Activated CD8-positive, alpha-beta memory T cell treated with anti-CD3 and anti-CD28 coated beads, Interleukin-2, amount 50 U/mL, for 1 hour (primary cell): ENCODE measurements around the gene GNG14.
"Not testable (repeated sequence)": the region's sequence is repeated elsewhere in the genome, so short reads cannot be mapped to it uniquely, and the experiment has no call there.

Experiments
- DNase-seq: peaks from one replicate; pipeline ENCODE4 v3.0.0-alpha.2; 2020; ENCODE audit errors: extremely low read depth

GNG14 gene

DNA sequence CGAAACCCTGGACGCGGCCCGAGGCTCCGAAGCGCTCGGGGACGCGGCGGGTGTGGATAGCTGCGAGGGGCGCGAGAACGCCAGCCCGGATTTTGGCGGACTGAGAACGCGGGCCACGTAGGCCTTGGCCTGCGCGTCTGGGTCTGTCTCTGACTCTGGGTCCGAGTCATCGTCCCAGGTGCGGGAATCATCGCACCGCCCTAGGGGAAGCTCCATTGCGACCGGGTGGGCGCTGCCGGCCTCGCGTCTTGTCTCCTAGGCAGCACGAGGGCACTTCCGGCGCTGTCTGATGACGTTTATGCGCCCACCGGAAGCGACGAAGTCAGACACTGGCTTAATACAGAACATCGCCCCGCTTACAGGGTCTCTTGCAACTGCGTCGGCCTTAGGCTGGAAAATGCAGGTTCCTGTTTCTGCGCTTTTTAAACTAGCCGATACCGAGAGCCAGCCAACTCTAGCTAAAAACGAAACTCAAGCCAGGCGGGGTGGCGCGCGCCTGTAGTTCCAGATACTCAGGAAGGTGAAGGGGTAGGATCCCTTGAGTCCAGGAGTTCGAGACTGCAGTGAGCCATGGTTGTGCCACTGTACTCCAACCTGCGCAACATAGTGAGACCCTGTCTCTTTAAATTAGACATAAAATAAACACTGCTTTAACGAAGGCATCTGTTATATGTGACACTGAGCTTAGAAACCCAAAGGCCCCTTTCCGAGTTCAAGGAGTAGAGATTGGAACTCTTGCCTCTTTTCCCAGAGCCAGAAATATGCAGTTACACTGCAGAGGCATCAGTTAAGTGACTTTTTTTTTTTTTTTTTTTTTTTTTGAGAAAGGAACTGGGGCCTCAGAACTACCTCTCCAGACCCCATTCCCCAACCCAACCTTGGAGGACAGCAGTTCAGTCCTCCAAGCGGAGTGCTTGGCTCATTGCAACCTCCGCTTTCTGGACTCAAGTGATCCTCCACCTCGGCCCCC, 8.9 kb downstream of the GNG14 start, which contains the start of gene FBXW9:
Gene FBXW9, minus strand, starts transcription at position 266 of the 970 bp plus-strand sequence. Its CDS starts 50 bp downstream, at position 216.
- peak; percentile 86 for DNase-seq

DNA sequence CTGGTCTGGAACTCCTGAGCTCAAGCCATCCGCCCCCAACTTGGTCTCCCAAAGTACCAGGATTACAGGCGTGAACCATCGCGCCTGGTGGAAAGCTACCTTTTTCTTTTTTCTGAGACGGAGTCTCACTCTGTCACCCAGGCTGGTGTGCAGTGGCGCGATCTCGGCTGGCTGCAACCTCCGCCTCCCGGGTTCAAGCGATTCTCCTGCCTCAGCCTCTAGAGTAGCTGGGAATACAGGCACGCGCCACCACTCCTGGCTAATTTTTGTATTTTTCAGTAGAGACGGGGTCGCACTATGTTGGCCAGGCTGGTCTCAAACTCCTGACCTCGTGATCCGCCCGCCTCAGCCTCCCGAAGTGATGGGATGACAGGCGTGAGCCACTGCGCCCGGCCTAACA, 9.6 kb downstream of the GNG14 start:
- DNase-seq: not testable (repeated sequence)

DNA sequence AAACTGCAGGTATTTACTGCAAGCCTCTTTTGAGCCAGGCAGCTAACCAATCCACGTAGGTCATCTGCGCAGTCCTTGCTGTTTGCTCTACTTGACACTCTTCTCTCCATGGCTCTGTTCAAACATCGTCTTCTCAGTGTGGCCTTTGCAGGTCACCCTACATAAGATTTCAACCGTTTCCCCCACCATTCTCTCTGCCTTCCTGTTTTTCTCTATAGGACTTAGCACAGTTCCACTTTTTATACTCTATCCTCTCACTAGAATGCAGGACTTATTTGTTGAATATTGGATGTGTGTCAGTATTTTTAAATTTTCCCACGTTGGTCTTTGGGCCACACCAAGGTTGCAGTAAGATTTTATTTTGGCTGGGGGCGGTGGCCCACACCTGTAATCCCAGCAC, 10.3 kb downstream of the GNG14 start:
- DNase-seq: no peak

DNA sequence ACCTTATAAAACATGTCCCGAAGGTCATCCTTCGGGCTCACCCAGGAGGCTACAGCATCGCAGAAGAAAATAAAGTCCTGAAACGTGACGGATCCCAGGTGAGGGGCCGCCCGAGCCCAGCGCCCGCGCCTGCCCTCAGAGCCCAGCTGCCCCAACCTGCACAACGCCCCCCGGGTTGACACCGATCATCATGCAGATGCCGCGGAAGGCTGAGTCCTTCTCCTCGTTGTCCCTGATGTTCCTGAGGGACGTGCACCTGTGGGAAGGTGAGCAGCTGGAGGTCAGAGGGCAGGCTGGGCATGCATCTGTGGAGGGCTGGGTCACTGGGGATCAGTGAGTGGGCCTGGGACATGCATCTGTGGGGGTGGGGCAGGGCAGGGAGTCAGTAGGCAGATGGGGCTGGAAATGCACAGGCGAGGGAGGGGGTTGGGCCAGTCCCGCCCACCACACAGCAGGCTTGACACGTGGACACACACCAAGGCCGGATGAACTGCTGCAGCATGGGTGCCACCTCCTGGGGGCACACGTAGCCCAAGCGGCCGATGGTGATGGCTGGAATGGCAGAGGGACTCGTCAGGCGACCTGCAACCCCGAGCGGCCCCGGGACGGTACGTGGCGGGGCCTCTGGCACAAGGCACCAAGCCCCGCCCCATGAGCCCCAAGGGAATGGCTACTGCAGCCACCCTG, 13.9 kb downstream of the GNG14 start:
- no peak for DNase-seq

DNA sequence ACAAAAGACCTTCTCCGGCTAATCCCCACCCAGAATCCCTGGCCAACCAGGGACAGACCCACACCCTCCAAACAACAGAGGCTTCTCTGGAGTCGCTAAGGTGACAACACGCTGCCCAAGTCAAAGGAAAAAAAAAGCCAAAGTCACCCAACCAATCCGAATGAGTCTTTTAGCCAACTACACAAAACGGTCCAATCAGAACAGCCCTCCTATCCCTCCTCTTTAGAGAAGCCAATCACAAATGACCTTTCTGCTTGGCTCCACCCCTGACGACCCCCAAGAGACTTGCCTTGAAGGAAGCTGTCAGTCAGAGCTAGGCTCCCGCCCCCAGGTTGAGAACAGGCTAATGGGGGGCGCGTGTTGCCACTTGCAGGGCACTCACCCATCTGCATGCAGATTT, 15.2 kb downstream of the GNG14 start:
- DNase-seq: no peak

DNA sequence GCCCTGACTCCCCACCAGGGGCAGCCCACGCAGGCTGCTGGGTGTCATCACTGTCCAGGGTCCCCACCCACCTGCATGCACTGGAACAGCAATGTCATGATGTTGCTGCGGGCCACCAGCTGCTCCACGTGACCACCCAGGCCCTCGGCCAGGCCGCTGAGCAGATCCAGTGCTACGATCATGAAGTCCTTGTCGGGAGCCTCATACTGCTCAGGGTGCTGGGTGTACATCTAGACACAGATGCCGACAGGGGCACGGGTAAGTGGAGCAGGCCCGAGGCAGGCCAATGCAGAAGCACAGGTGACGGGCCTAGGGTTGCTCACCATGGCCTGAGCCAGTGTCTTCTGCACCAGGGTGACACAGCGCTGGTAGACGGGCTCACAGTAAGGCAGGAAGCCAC, 17.4 kb downstream of the GNG14 start:
- no peak for DNase-seq

DNA sequence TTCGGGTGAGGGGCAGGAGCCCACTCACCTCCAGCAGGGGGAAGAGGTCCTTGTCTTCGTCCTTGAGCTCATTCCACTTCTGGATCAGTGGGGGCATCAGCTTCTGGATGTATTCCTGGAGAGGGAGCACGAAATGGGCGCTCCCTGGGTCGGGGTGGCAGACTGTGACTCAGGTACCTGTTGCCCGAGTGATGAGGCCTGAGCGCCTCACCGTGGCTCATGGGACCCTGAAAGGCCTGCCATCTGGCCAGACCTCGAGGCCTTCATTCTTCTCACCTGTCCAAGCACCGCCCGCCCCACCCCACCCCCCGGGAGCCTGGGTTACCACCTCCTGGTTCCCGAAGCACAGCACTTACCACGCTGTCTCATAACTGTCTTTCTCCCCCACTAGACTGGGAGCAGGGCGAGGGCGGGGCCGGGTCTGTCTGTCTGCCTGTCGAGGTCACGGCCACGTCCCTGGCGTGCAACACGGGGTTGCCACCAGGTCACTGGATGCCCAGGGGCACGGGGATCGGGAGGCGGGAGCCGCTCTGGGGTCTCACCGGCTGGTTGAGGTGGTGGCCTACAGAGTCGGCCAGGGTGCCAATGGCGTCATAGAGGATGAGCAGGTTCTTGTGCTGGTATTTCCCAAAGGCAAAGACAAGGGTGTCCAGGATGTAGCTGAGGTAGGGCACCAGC, 18.0 kb downstream of the GNG14 start:
- no peak for DNase-seq

DNA sequence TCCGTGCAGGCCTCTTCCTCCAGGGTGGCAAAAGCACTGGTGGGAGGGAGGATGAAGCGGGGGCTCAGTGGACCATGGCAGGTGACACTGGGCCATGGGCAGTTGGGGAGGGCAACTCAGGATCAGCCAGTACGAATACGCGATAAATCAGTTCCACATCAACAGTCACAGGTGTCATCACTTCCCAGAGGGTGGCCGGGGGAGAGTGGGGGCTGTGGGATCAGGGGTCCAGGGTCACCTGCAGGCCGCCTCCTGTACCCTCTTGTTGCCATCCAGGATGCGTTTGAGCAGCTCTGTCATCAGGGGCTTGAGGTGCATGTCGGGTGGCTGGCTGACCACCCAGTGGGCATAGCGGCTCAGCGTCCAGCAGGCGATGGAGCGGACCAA, 18.5 kb downstream of the GNG14 start:
- DNase-seq: no peak

DNA sequence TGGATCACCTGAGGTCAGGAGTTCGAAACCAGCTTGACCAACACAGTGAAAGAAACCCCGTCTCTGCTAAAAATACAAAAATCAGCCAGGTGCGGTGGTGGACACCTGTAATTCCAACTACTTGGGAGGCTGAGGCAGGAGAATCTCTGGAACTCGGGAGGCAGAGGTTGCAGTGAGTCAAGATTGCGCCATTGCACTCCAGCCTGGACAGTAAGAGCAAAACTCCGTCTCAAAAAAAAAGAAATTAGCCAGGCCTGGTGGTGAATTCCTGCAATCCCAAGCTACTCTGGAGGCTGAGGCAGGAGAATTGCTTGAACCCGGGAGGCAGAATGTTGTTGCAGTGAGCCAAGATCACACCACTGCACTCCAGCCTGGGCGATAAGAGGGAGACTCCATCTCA, 20.8 kb downstream of the GNG14 start:
- DNase-seq: no peak

DNA sequence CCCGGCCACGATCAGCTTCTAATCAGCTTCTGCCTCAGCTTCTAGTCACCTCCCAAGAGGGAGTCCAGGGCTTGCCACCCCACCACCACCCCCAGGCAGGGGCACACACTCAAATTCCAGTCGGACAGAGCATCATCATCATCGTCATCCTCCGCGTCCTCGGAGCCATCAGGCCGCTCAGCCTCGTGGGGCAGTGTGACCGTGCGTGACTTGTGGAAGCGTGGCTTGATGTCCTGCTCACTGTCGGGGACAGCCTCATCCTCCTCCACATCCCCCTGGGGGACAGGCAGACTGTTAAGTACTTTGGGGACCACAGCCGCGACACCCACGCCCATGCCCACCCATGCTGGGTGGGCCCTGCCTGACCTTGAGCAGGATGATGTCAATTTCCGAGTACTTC, 23.4 kb downstream of the GNG14 start:
- no peak for DNase-seq

DNA sequence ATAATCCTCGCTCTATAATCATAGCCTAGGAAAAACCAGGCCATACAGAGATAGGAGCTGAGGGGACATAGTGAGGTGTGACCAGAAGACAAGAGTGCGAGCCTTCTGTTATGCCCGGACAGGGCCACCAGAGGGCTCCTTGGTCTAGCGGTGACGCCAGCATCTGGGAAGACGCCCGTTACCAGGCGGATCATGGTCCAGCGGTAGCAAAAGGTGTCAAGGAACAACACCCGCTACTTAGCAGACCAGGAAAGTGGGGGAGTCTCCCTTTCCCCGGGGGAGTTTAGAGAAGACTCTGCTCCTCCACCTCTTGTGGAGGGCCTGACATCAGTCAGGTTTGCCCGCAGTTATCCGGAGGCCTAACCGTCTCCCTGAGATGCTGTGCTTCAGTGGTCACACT, 24.3 kb downstream of the GNG14 start:
- not testable (repeated sequence) for DNase-seq

DNA sequence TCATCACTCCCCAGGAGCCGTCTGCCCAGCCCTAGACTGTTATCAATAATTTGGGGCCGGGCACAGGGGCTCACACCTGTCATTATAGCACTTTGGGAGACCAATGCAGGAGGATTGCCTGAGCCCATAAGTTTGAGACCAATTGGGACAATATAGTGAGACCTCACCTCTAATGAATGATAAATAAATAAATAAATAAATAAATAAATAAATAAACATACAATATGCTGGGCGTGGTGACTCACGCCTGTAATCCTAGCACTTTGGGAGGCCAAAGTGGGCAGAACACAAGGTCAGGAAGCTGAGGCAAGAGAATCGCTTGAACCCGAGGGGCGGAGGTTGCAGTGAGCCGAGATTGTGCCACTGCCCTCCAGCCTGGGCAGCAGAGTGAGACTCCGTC, 25.5 kb downstream of the GNG14 start:
- DNase-seq: not testable (repeated sequence)

DNA sequence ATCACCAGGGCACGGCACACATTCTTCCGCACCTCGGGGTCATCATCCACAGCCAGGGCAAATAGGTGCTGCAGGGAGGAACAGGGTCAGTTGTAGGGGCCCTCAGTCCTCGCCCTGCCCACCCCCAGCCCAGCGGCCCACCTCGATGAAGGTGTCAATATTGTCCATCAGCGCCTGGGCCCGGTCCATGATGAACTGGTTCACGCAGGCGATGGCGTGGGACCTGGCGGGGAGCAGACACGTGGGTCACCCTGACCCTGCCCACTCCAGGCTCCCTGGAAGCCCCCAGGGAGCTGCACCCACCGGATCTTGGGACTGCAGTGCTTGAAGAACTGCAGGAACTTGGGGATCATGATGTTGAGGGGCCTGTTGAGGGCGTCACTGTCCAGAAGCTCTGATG, 27.3 kb downstream of the GNG14 start:
- no peak for DNase-seq

DNA sequence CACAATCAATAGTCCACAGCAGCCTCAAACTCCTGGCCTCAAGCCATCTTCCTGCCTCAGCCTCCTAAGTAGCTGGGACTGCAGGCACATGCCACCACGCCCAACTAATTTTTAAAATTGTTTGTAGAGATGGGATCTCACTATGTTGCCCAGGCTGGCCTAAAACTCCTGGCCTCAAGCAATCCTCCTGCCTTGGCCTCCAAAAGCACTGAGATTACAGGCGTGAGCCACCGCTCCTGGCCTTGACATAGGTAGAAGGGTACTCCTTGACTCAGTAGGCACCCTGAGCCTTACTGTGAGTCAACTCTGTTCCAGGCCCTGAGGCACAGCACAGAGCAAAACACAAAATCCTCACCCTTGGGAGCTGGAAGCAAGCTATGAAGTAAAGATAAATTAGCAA, 28.1 kb downstream of the GNG14 start:
- no peak for DNase-seq

DNA sequence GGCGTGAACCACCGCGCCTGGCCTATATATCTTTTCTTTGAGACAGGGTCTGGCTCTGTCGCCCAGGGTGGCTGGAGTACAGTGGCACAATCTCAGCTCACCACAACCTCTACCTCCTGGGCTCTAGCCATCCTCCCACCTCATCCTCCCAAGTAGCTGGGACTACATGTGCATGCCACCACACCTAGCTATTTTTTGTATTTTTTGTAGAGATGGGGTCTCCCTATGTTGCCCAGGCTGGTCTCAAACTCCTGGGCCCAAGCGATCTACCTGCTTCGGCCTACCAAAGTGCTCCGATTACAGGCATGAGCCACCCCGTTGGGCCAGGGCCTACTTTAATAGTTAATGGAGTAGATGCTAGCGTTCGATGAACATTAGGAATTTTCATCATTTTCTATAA, 32.5 kb downstream of the GNG14 start:
- DNase-seq: no peak

DNA sequence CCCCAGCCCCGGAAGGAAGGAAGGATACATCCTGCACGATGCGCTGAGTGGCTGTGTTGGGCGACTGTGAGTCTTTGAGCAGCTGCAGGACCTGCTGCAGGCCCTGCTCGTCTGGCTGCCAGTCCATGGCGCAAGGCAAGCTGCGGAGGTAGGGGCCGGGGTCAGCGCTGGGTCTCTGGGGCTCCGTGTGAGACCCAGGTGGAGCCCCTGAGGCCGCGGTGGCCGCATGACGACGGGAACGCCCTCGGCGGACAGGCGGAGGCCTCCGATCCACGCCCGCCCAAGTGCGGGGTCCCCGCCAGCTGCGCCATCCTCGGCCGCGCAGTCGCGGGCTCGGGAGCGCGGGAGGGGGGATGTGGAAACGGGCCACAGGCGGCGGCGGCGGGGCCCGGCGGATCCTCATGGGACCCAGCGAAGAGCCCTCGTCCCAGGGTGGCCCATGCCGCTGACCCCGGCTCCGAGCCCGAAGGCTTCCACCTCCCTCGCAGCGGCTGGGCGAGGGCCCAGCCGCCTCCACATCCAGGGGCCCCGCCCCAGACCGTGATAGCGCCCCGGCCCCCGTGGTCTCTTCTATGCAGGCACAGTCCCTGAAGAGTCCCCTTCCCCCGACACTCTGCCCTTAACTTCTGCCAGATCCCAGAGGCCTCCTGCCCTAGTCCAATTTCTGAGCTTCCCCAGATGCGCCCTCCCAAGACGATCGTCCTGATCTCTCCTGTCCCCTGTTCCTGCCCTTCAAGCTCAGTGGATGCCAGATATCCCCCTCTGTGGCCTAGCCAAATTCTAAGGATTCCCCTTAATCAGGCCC, 33.3 kb downstream of the GNG14 start:
- no peak for DNase-seq

DNA sequence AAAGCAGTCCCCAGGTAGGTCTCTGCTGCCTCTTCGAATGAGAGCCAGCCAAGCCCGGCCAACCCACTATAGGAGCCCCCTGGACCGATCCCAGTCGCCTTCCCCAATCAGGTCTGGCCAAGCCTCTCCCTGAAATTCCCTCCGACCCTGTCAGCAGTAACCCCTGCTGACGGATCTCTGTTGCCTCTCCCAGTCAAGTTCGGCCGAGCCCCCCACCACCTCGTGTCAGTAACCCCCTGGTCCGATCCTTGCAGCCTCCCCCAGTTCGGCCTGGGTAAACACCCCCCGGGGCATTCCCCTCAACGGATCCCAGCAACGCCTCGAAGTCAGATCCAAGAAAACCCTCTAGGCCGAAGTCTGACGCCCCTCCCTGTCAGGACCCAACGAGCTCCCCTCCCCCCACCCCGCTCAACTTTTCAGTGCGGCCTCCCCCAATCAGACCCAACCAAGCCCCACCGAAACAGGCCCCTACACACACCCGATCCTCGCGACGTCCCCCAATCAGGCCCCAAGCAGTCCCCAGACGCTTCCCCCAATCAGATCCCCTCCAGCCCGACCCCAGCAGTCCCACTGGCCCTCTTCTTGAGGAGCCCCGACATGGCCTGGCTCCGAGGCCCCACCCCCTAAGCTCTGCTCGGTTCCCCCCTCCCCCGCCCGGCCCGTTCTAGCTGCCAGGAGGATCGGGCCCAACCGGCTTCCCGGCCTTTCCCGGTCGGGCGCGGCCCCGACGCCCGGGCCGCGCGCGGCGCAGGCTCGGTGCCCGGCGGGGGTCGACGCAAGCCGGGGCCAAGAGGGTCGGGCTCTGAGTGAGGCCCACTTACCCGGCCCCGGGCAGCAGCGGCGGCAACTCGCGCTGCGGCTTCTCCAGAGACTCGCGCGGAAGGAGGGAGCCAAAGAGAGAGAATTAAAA, 34.1 kb downstream of the GNG14 start:
- DNase-seq: no peak

DNA sequence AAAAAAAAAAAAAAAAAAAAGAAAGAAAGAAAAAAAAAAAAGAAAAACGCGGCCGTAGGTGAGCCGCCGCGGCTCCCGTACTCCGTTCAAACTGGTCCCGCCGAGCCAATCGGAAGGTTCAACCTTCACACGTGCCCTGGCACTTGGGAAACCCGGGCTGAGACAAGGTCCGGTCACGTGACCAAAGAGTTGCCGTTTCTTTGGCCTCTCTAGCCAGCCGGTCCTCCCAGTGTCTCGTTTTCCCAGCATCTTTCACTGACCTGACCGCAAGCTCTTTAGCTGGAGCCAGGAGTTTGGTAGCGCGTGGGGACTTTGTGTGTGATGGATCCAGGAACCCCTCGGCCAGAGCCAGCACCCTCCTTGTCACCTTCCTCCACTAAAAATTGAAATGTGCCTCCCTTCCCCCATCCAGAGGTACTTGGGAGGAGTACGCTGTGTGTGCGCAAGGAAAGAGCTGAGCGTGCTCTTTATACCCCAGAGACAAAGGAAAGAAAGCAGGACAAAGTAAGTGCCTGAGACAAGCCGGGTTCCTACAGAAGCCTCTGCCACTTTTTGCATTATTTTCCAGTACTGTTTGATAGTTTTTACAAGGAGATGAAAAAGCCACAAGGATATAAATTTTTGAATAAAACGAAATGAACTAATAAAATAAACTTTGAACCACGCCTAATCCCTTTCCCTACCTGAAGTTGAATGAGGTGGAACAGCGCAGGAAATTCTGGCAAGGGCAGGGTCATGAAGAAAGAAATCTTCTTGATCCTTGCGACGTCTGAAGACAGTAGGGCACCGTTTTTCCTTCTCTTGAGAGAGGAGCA, 35.0 kb downstream of the GNG14 start:
- DNase-seq: peak; percentile 89

DNA sequence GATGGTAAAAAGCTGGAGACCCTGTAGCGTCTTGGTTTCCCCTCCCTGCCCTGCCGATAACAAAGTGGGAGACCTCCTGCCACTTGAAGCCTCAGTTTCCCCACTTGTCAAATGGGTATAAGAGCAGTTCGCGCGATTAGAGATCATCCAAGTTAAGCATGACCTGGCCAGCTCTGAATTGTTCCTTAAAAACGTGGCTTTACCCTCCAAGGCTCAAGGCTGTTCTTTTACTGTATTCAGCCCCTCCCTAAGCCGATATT, 35.5 kb downstream of the GNG14 start:
- DNase-seq: no peak
